Body of pancreas (tissue), 4 donors: Measurements from ENCODE around the gene SPTA1. TPM values are rescaled to one million over a fixed set of nuclear protein-coding genes. Genes with fewer than 3 reads are reported as not detected.
"Not testable (repeated sequence)": the region's sequence is repeated elsewhere in the genome, so short reads cannot be mapped to it uniquely, and the experiment has no call there.

Experiments
- ATAC-seq: fragments of 150-250 bp; one replicate; pipeline ENCODE4 v1.9.1; 2016
- DNase-seq, 4 donors: peaks; one replicate each; pipeline ENCODE4 v3.0.0-alpha.2; 2019
- H3K27ac ChIP-seq, 4 donors: fragments of 200-600 bp; sonication (generic); 1 replicate in 3 of 4; 2 replicates in 1 of 4; pipeline versions ENCODE4 v1.5.1 to v1.6.1; 2016 to 2019; ENCODE audit warnings: mild to moderate bottlenecking in 1 of 4, mixed read lengths in 1 of 4, moderate library complexity in 1 of 4
- H3K27me3 ChIP-seq, 2 donors: fragments of 200-600 bp; sonication (generic); one replicate each; pipeline ENCODE4 v1.6.0; 2016; ENCODE audit warnings: mild to moderate bottlenecking in 1 of 2
- H3K36me3 ChIP-seq, 2 donors: fragments of 200-600 bp; sonication (generic); replicated peaks in 1 of 2; 2 replicates each; pipeline ENCODE4 v1.5.1; 2016; ENCODE audit warnings: low read depth in 2 of 2; ENCODE audit not compliant: insufficient read depth in 1 of 2
- H3K4me1 ChIP-seq: fragments of 200-600 bp; sonication (generic); one replicate; pipeline ENCODE4 v1.6.0; 2016
- H3K4me3 ChIP-seq, 2 donors: fragments of 200-600 bp; sonication (generic); 1 replicate in 1 of 2; 2 replicates in 1 of 2; pipeline ENCODE4 v1.5.1; 2016 to 2019
- H3K9me3 ChIP-seq, 3 donors: fragments of 200-600 bp; sonication (generic); 1 replicate in 2 of 3; 2 replicates in 1 of 3; pipeline ENCODE4 v1.5.1; 2016
- CTCF ChIP-seq, 7 experiments: fragments of 450-650 bp in 4 of 7; fragments of 200-600 bp in 3 of 7; sonication (generic) in 3 of 7; IDR thresholded peaks; one replicate each; pipeline ENCODE4 v1.5.1; 2016 to 2019; ENCODE audit warnings: antibody characterized with exemption in 7 of 7
- POLR2A ChIP-seq, 3 donors: fragments of 450-650 bp; IDR thresholded peaks; one replicate each; pipeline ENCODE4 v1.6.1; 2016; ENCODE audit warnings: antibody characterized with exemption in 3 of 3, mild to moderate bottlenecking in 2 of 3
- WGBS, 2 donors: methylation state at CpG; one replicate each; pipeline ENCODE4 v1.1.5; 2017; 5-methylcytosine and 5-hydroxymethylcytosine counted together
- intact Hi-C: fragments of 100-400 bp; cut with DNase I; formaldehyde crosslinking; loops from one replicate; pipeline ENCODE4 v1.15.1; 2023
- total RNA-seq, 2 donors: library from RNA; depleted of rRNA; stranded (reverse); fragments of >200 nt; gene quantifications; one replicate each; pipeline ENCODE4 v1.1.0, GENCODE V29; 2016

Gene SPTA1
- total RNA-seq, 2 donors from 2014 or later = not detected

GRCh38 chr1:158689875-158690274 lies 3.4 kb upstream of the SPTA1 start:
- Histone ChIP-seq H3K4me3 (no peak overlapping the region), H3K4me1 (no peaks in the 10 kb centered on the region), H3K9me3 (no peaks in the 10 kb centered on the region), H3K36me3 (no peaks in the 10 kb centered on the region), H3K27me3 (no peaks in the 10 kb centered on the region), H3K27ac (no peak overlapping the region)
- no peak for TF ChIP-seq POLR2A (IDR thresholded peaks at IDR 0.05)
- no peak for ATAC-seq
- no peak for DNase-seq
- intact Hi-C loops = no loop called here

- no peak for ATAC-seq
- TF ChIP-seq CTCF (IDR thresholded peaks at IDR 0.05) (no peak), POLR2A (IDR thresholded peaks at IDR 0.05) (no peak)
- no peaks in the 10 kb centered on the region for H3K4me1 ChIP-seq
- DNase-seq = no peak
- H3K27me3 ChIP-seq = no peaks in the 10 kb centered on the region
- H3K9me3 ChIP-seq = no peaks in the 10 kb centered on the region
- intact Hi-C loops = no loop called here
- H3K27ac ChIP-seq = no peak overlapping the region
- H3K36me3 ChIP-seq = no peaks in the 10 kb centered on the region
- whole genome bisulfite sequencing, 2 donors = 43 to 73% methylated on average over 1 of the region's 1 CpG
- no peak overlapping the region for H3K4me3 ChIP-seq
Measured at GRCh38 chr1:158689110-158689509, 2.6 kb upstream of the SPTA1 start.

- ATAC-seq, H3K27ac ChIP-seq, DNase-seq, H3K27me3 ChIP-seq, H3K36me3 ChIP-seq, H3K4me1 ChIP-seq, intact Hi-C loops, H3K4me3 ChIP-seq, H3K9me3 ChIP-seq: not testable (repeated sequence)
- WGBS, 2 donors = 57 to 74% methylated on average over 1 of the region's 1 CpG
Measured at GRCh38 chr1:158688343-158688742, 1.8 kb upstream of the SPTA1 start.

GRCh38 chr1:158687037-158687436 lies 522 bp upstream of the SPTA1 start:
- ATAC-seq (no peak), DNase-seq (no peak)
- no peaks in the 10 kb centered on the region for H3K36me3 ChIP-seq
- H3K4me1 ChIP-seq = no peaks in the 10 kb centered on the region
- H3K27me3 ChIP-seq = no peaks in the 10 kb centered on the region
- intact Hi-C loops = no loop called here
- no peak for TF ChIP-seq CTCF (IDR thresholded peaks at IDR 0.05)
- no peak for TF ChIP-seq POLR2A (IDR thresholded peaks at IDR 0.05)
- H3K9me3 ChIP-seq = no peaks in the 10 kb centered on the region
- H3K4me3 ChIP-seq = no peak overlapping the region
- H3K27ac ChIP-seq = no peak overlapping the region

- H3K9me3 ChIP-seq = no peaks in the 10 kb centered on the region
- no peaks in the 10 kb centered on the region for H3K27me3 ChIP-seq
- 42% methylated on average over 7 of the region's 7 CpGs for WGBS, 2 donors
- H3K36me3 ChIP-seq = no peaks in the 10 kb centered on the region
- intact Hi-C loops = no loop called here
- no peak for DNase-seq
- H3K4me1 ChIP-seq = no peaks in the 10 kb centered on the region
- ATAC-seq = no peak
- no peak overlapping the region for H3K27ac ChIP-seq
- TF ChIP-seq POLR2A (IDR thresholded peaks at IDR 0.05) = no peak
- no peak for TF ChIP-seq CTCF (IDR thresholded peaks at IDR 0.05)
- no peak overlapping the region for H3K4me3 ChIP-seq
Measured at GRCh38 chr1:158685085-158685484, 1.4 kb downstream of the SPTA1 start.

GRCh38 chr1:158681606-158682005 lies 4.9 kb downstream of the SPTA1 start:
- H3K27me3 ChIP-seq = no peaks in the 10 kb centered on the region
- H3K9me3 ChIP-seq = no peaks in the 10 kb centered on the region
- no peaks in the 10 kb centered on the region for H3K4me1 ChIP-seq
- no peak for TF ChIP-seq POLR2A (IDR thresholded peaks at IDR 0.05)
- no peak for TF ChIP-seq CTCF (IDR thresholded peaks at IDR 0.05)
- H3K27ac ChIP-seq = no peak overlapping the region
- DNase-seq (no peak), ATAC-seq (no peak)
- no peak overlapping the region for H3K4me3 ChIP-seq
- WGBS, 2 donors = 72 to 73% methylated on average over 2 of the region's 2 CpGs
- intact Hi-C loops = no loop called here
- H3K36me3 ChIP-seq = no peaks in the 10 kb centered on the region
